Measurements from ENCODE around the gene HSD17B2.

The HSD17B2 gene

DNA sequence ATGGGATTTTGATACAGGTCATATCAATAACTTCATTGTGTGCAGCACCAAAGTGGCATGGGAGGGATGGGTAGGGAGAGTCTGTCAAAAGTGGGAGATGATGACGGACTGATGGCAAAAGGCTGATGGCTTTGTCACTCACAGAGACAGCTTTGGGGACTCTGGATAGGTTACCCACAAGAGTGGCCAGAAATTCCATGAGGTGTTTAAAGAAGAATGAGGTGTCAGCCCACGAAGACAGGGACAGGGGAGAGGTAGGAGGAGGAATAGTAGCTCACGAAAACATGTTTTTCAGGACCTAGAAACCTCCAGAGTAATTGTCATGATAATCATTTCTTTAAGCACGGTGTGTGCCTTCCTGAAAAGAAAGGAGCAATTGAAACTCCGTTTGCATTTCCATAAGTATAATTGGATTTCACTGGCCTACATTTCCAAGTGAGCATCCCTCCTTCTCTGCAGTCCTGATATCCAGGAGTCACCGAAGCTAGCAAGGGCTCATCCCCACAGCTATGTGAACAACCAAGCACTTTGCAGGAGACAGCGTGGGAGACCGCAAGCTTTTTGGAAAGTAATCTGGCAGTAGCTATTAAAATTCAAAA is 60.0 kb downstream of the HSD17B2 start:
- Histone ChIP-seq H3K4me2 (ENCODE audit: low read length) (no peak overlapping the region), H3K4me3 (ENCODE audit: low read depth, low read length) (no peak overlapping the region)
- no CpG with 5 or more reads among the region's 8 CpGs for WGBS (ENCODE audit: extremely low coverage, insufficient coverage, insufficient read length)

DNA sequence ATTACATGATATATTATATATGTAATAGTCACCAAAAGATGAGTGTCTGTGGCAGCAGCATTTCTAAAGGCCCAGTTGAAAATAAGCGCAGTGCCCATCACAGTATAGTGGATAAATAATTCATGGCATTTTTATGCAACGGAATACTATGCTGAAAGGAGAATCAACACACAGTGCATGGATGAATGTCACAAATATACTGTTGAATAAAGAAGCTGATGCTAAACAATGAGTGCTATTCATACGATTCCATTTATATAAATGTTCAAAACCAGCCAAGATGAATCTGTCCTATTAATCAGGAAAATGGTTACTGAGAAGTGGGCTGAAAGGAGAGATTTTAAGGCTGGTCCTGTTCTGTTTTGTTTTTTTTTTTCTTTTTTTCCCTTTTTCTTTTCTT is 61.6 kb downstream of the HSD17B2 start:
- Histone ChIP-seq H4K12ac (ENCODE audit: low read depth, low read length) (no peak overlapping the region), H3K79me1 (ENCODE audit: low read length) (no peaks in the 10 kb centered on the region), H2AK5ac (ENCODE audit: low read length) (no peak overlapping the region), H2BK120ac (ENCODE audit: insufficient read depth, low read length, poor library complexity) (no peak overlapping the region), H3K79me2 (ENCODE audit: control insufficient read depth, insufficient read depth, low read length, poor library complexity) (no peaks in the 10 kb centered on the region), H4K91ac (ENCODE audit: low read depth, low read length) (no peak overlapping the region), H3K14ac (ENCODE audit: low read length) (no peak overlapping the region), H2AFZ (ENCODE audit: insufficient read depth, low read length, poor library complexity) (no peak overlapping the region), H3K23ac (ENCODE audit: low read length) (no peak overlapping the region), H3K9me3 (ENCODE audit: insufficient read depth, low read depth, low read length) (no peaks in the 10 kb centered on the region), H3K18ac (ENCODE audit: low read length) (no peak overlapping the region), H4K8ac (ENCODE audit: low read depth, low read length) (no peak overlapping the region), H3K4ac (ENCODE audit: low read depth, low read length) (no peak overlapping the region), H2BK5ac (ENCODE audit: low read depth, low read length, poor library complexity) (no peak overlapping the region), H3K4me1 (ENCODE audit: control insufficient read depth in 1 of 2, insufficient read depth in 2 of 2, low read length in 2 of 2) (peaks cover 0 to under 1% of the 10 kb centered on the region in 2 experiments), H3K9ac (ENCODE audit: low read length) (no peak overlapping the region), H3K27me3 (ENCODE audit: insufficient read depth, low read length) (no peaks in the 10 kb centered on the region), H3K4me2 (ENCODE audit: low read length) (no peak overlapping the region), H3K36me3 (ENCODE audit: control insufficient read depth in 1 of 2, insufficient read depth in 2 of 2, low read length in 2 of 2) (no peaks in the 10 kb centered on the region), H3K27ac (ENCODE audit: low read depth, low read length) (no peak overlapping the region), H3K4me3 (ENCODE audit: low read depth, low read length) (no peak overlapping the region), H2BK12ac (ENCODE audit: low read length) (no peak overlapping the region)
- DNase-seq, result no peak
- WGBS (ENCODE audit: extremely low coverage, insufficient coverage, insufficient read length), result no CpG with 5 or more reads among the region's 3 CpGs

More for the DNA sequence above, 60.0 kb downstream of the HSD17B2 start:
- Histone ChIP-seq H2BK12ac (ENCODE audit: low read length) (no peak overlapping the region), H4K12ac (ENCODE audit: low read depth, low read length) (no peak overlapping the region), H3K36me3 (ENCODE audit: control insufficient read depth in 1 of 2, insufficient read depth in 2 of 2, low read length in 2 of 2) (no peaks in the 10 kb centered on the region), H3K79me1 (ENCODE audit: low read length) (no peaks in the 10 kb centered on the region), H3K9ac (ENCODE audit: low read length) (no peak overlapping the region), H3K4ac (ENCODE audit: low read depth, low read length) (no peak overlapping the region), H2BK5ac (ENCODE audit: low read depth, low read length, poor library complexity) (no peak overlapping the region), H3K9me3 (ENCODE audit: insufficient read depth, low read depth, low read length) (no peaks in the 10 kb centered on the region), H3K23ac (ENCODE audit: low read length) (no peak overlapping the region), H2BK120ac (ENCODE audit: insufficient read depth, low read length, poor library complexity) (no peak overlapping the region), H3K27me3 (ENCODE audit: insufficient read depth, low read length) (no peaks in the 10 kb centered on the region), H3K4me1 (ENCODE audit: control insufficient read depth in 1 of 2, insufficient read depth in 2 of 2, low read length in 2 of 2) (peaks cover 0 to 3% of the 10 kb centered on the region in 2 experiments), H3K27ac (ENCODE audit: low read depth, low read length) (no peak overlapping the region), H2AFZ (ENCODE audit: insufficient read depth, low read length, poor library complexity) (no peak overlapping the region), H4K8ac (ENCODE audit: low read depth, low read length) (no peak overlapping the region), H3K14ac (ENCODE audit: low read length) (no peak overlapping the region), H4K91ac (ENCODE audit: low read depth, low read length) (no peak overlapping the region), H2AK5ac (ENCODE audit: low read length) (no peak overlapping the region), H3K18ac (ENCODE audit: low read length) (no peak overlapping the region), H3K79me2 (ENCODE audit: control insufficient read depth, insufficient read depth, low read length, poor library complexity) (no peaks in the 10 kb centered on the region)
- no peak for DNase-seq

DNA sequence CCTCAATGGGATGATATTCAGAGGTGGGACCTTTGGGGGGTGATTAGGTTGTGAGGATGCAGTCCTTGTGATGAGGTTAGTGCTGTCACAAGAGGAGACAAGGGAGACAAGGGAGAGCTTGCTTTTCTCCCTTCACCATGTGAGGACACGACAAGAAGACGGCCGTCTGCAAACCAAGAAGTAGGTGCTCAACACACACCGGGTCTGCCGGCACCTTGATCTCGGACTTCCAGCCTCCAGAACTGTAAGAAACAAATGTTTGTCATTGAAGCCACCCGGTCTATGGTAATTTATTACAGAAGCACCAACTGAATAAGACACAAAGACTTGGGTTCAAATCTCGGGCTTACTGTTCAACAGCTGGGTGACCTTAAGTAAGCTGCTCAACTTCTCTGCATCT is 70.1 kb downstream of the HSD17B2 start:
- Histone ChIP-seq H3K36me3 (ENCODE audit: control insufficient read depth in 1 of 2, insufficient read depth in 2 of 2, low read length in 2 of 2) (no peaks in the 10 kb centered on the region), H3K79me1 (ENCODE audit: low read length) (no peaks in the 10 kb centered on the region), H4K12ac (ENCODE audit: low read depth, low read length) (no peak overlapping the region), H2BK5ac (ENCODE audit: low read depth, low read length, poor library complexity) (no peak overlapping the region), H2AFZ (ENCODE audit: insufficient read depth, low read length, poor library complexity) (no peak overlapping the region), H3K14ac (ENCODE audit: low read length) (no peak overlapping the region), H3K27me3 (ENCODE audit: insufficient read depth, low read length) (no peaks in the 10 kb centered on the region), H3K4me1 (ENCODE audit: control insufficient read depth in 1 of 2, insufficient read depth in 2 of 2, low read length in 2 of 2) (no peaks in the 10 kb centered on the region), H3K4ac (ENCODE audit: low read depth, low read length) (no peak overlapping the region), H3K9ac (ENCODE audit: low read length) (no peak overlapping the region), H3K79me2 (ENCODE audit: control insufficient read depth, insufficient read depth, low read length, poor library complexity) (no peaks in the 10 kb centered on the region), H2AK5ac (ENCODE audit: low read length) (no peak overlapping the region), H2BK120ac (ENCODE audit: insufficient read depth, low read length, poor library complexity) (no peak overlapping the region), H3K18ac (ENCODE audit: low read length) (no peak overlapping the region), H4K8ac (ENCODE audit: low read depth, low read length) (no peak overlapping the region), H4K91ac (ENCODE audit: low read depth, low read length) (no peak overlapping the region), H3K4me3 (ENCODE audit: low read depth, low read length) (no peak overlapping the region), H3K23ac (ENCODE audit: low read length) (no peak overlapping the region), H3K27ac (ENCODE audit: low read depth, low read length) (no peak overlapping the region), H2BK12ac (ENCODE audit: low read length) (no peak overlapping the region), H3K4me2 (ENCODE audit: low read length) (no peak overlapping the region), H3K9me3 (ENCODE audit: insufficient read depth, low read depth, low read length) (no peaks in the 10 kb centered on the region)
- no peak for DNase-seq
- no CpG with 5 or more reads among the region's 8 CpGs for WGBS (ENCODE audit: extremely low coverage, insufficient coverage, insufficient read length)

DNA sequence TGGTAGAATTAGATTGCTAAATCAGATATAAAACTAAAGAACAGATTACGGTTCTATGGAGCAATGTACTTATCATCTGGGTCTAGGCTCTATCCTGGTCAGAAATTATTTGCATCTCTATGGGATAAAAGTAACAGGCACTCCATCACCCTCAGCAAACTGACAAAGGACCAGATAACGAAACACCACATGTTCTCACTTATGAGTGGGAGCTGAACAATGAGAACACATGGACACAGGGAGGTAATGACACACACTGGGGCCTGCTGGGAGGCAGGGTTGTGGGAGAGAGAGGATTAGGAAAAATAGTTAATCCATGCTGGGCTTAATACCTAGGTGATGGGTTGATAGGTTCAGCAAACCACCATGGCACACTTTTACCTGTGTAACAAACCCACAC is 73.0 kb downstream of the HSD17B2 start:
- WGBS (ENCODE audit: extremely low coverage, insufficient coverage, insufficient read length), result no CpG with 5 or more reads among the region's 2 CpGs
- Histone ChIP-seq H4K8ac (ENCODE audit: low read depth, low read length) (no peak overlapping the region), H3K4me2 (ENCODE audit: low read length) (no peak overlapping the region), H3K36me3 (ENCODE audit: control insufficient read depth in 1 of 2, insufficient read depth in 2 of 2, low read length in 2 of 2) (no peaks in the 10 kb centered on the region), H3K9ac (ENCODE audit: low read length) (no peak overlapping the region), H3K27ac (ENCODE audit: low read depth, low read length) (no peak overlapping the region), H3K23ac (ENCODE audit: low read length) (no peak overlapping the region), H3K79me1 (ENCODE audit: low read length) (no peaks in the 10 kb centered on the region), H3K4ac (ENCODE audit: low read depth, low read length) (no peak overlapping the region), H2BK120ac (ENCODE audit: insufficient read depth, low read length, poor library complexity) (no peak overlapping the region), H3K27me3 (ENCODE audit: insufficient read depth, low read length) (no peaks in the 10 kb centered on the region), H3K14ac (ENCODE audit: low read length) (no peak overlapping the region), H3K4me1 (ENCODE audit: control insufficient read depth in 1 of 2, insufficient read depth in 2 of 2, low read length in 2 of 2) (no peaks in the 10 kb centered on the region), H3K79me2 (ENCODE audit: control insufficient read depth, insufficient read depth, low read length, poor library complexity) (no peaks in the 10 kb centered on the region), H4K91ac (ENCODE audit: low read depth, low read length) (no peak overlapping the region), H2BK12ac (ENCODE audit: low read length) (no peak overlapping the region), H3K18ac (ENCODE audit: low read length) (no peak overlapping the region), H2BK5ac (ENCODE audit: low read depth, low read length, poor library complexity) (no peak overlapping the region), H3K4me3 (ENCODE audit: low read depth, low read length) (no peak overlapping the region), H3K9me3 (ENCODE audit: insufficient read depth, low read depth, low read length) (no peaks in the 10 kb centered on the region), H2AK5ac (ENCODE audit: low read length) (no peak overlapping the region), H4K12ac (ENCODE audit: low read depth, low read length) (no peak overlapping the region), H2AFZ (ENCODE audit: insufficient read depth, low read length, poor library complexity) (no peak overlapping the region)
- DNase-seq, result no peak
